Myocyte (in vitro differentiated cells): ENCODE data around the gene LIN7B. TPM values are rescaled to one million over a fixed set of nuclear protein-coding genes. Genes with fewer than 3 reads are reported as not detected.
A peak's percentile ranks its signal among the peaks of the same experiment; 100 is the strongest.

Source experiments
- DNase-seq: peaks from one replicate; pipeline ENCODE4 v3.0.0-alpha.2; 2012; ENCODE audit warnings: low read depth
- total RNA-seq: library from RNA; depleted of rRNA; stranded (reverse); fragments of >200 nt; gene quantifications from 2 replicates; pipeline ENCODE4 v1.2.3, GENCODE V29; 2014

Gene LIN7B
- total RNA-seq, 1 donor from 2014 or later: 22.1 TPM

- DNase-seq: no peak
Observed at GRCh38 chr19:49160450-49161189, 46.5 kb downstream of the LIN7B start.

GRCh38 chr19:49161987-49162386 is 47.8 kb downstream of the LIN7B start:
- no peak for DNase-seq

GRCh38 chr19:49165111-49165750 is 51.1 kb downstream of the LIN7B start:
- peak; percentile 48 for DNase-seq

DNA sequence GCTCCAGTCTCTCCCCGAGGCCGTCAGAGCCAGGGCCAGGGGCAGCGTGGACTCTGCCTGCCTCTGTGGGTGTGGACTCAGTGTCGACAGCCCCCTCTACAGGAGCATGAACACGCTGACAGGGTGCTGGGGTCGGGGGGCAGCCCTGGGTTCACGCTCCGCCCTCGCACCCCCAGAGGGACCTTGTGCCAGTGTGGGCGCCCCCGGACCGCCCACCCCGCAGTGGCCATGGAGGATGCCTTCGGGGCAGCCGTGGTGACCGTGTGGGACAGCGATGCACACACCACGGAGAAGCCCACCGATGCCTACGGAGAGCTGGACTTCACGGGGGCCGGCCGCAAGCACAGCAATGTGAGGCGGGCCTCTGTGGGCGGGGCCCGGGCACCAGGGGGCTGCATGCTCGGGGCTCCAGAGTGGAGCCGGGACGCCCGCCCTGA is 51.7 kb downstream of the LIN7B start:
- DNase-seq: no peak

GRCh38 chr19:49167857-49168409 is 53.8 kb downstream of the LIN7B start:
- no peak for DNase-seq

Other genes with a start within 250 kb of the LIN7B start
- 25.5 and 29.5 TPM in 2 replicates for gene PLEKHA4, start 245.8 kb upstream of the LIN7B start, total RNA-seq
- gene PPP1R15A, start 241.9 kb upstream of the LIN7B start, total RNA-seq: 62.2 and 81.7 TPM in 2 replicates
- gene TULP2, start 215.6 kb upstream of the LIN7B start, total RNA-seq: not detected in 2 replicates
- gene NUCB1, start 214.1 kb upstream of the LIN7B start, total RNA-seq: 178 and 199 TPM in 2 replicates
- gene DHDH, start 180.7 kb upstream of the LIN7B start, total RNA-seq: 0.32 TPM in 1 of 2 replicates, not detected in the other
- gene BAX, start 159.5 kb upstream of the LIN7B start, total RNA-seq: 59.7 and 78.0 TPM in 2 replicates
- gene FTL, start 149.1 kb upstream of the LIN7B start, total RNA-seq: 1,692 and 1,792 TPM in 2 replicates
- 358 and 408 TPM in 2 replicates for gene GYS1, start 121.1 kb upstream of the LIN7B start, total RNA-seq
- 94.7 and 106 TPM in 2 replicates for gene RUVBL2, start 120.5 kb upstream of the LIN7B start, total RNA-seq
- gene LHB, start 97.3 kb upstream of the LIN7B start, total RNA-seq: not detected in 2 replicates
- gene CGB3, start 90.0 kb upstream of the LIN7B start, total RNA-seq: not detected in 2 replicates
- not detected in 2 replicates for gene CGB2, start 82.5 kb upstream of the LIN7B start, total RNA-seq
- gene CGB1, start 77.5 kb upstream of the LIN7B start, total RNA-seq: not detected in 2 replicates
- not detected in 2 replicates for gene CGB5, start 70.5 kb upstream of the LIN7B start, total RNA-seq
- gene CGB8, start 65.3 kb upstream of the LIN7B start, total RNA-seq: not detected in 2 replicates
- gene CGB7, start 56.6 kb upstream of the LIN7B start, total RNA-seq: 0.29 TPM in 1 of 2 replicates, not detected in the other
- not detected in 2 replicates for gene NTF4, start 49.6 kb upstream of the LIN7B start, total RNA-seq
- 0.21 and 1.3 TPM in 2 replicates for gene KCNA7, start 41.7 kb upstream of the LIN7B start, total RNA-seq
- gene SNRNP70, start 28.9 kb upstream of the LIN7B start, total RNA-seq: 312 and 331 TPM in 2 replicates
- gene C19orf73, start 4.8 kb downstream of the LIN7B start, total RNA-seq: not detected in 2 replicates
- gene PPFIA3, start 5.2 kb downstream of the LIN7B start, total RNA-seq: 10.2 and 12.5 TPM in 2 replicates
- gene HRC, start 41.0 kb downstream of the LIN7B start, total RNA-seq: 375 and 578 TPM in 2 replicates
- 14.3 and 18.6 TPM in 2 replicates for gene TRPM4, start 43.4 kb downstream of the LIN7B start, total RNA-seq
- gene SLC6A16, start 210.8 kb downstream of the LIN7B start, total RNA-seq: 0.51 and 2.0 TPM in 2 replicates
- not detected in 2 replicates for gene CD37, start 221.0 kb downstream of the LIN7B start, total RNA-seq
- gene TEAD2, start 248.0 kb downstream of the LIN7B start, total RNA-seq: 43.8 and 45.3 TPM in 2 replicates
- gene DKKL1, start 249.5 kb downstream of the LIN7B start, total RNA-seq: 0.36 and 2.4 TPM in 2 replicates